ENCODE measurements around the gene ATG16L2. TPM values are rescaled to one million over a fixed set of nuclear protein-coding genes. Genes with fewer than 3 reads are reported as not detected.

Gene ATG16L2
- total and polyA plus RNA-seq, 9 of the 15 experiments (the other 6 are each of a cell fraction or from before 2014, with no cell fraction given), result 0.18 to 11.2 (median 6.2) TPM

DNA sequence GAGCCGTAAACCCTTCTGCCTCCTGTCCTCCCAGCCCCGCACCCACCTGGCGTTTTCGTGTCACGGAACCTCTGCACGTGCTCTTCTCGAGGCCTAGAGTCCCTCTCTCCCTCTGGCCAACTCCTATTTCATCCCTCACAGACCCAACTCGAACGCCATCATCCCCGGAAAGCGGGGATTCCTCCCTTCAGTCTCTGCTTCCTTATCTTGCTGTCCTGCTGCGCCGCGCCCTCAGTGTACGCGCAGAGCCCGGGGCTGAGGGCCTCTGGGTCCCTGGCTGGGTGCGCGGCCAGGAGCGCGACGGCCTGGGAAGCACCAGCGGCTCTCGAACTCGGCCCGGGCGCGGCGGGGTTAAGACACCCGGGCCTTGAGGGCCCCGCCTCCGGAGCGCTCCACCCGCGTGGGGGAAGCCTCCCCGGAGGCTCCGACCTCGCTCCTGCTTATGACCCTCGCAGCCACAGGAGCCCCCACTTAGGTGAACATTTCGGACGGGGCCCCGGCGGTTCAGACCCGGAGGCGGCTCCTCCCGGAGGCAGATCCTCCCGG is 398 bp upstream of the ATG16L2 start (continued):
- peak; percentile 90 for TF ChIP-seq RBFOX2 (IDR thresholded peaks at IDR 0.05; ENCODE audit: low read depth, low read length)
- no peak for TF ChIP-seq ESRRB (CRISPR knock-in tag; IDR thresholded peaks at IDR 0.05; ENCODE audit: borderline replicate concordance)
- TF ChIP-seq SMARCA5 (IDR thresholded peaks at IDR 0.05), result no peak
- no peak for TF ChIP-seq SP2 (IDR thresholded peaks at IDR 0.05; ENCODE audit: extremely low read depth, low read depth, low read length, poor library complexity, severe bottlenecking)
- no peak for TF ChIP-seq ZNF668 (CRISPR knock-in tag; IDR thresholded peaks at IDR 0.05)
- TF ChIP-seq ZBED1 (IDR thresholded peaks at IDR 0.05), result no peak
- TF ChIP-seq, protein P1, sequence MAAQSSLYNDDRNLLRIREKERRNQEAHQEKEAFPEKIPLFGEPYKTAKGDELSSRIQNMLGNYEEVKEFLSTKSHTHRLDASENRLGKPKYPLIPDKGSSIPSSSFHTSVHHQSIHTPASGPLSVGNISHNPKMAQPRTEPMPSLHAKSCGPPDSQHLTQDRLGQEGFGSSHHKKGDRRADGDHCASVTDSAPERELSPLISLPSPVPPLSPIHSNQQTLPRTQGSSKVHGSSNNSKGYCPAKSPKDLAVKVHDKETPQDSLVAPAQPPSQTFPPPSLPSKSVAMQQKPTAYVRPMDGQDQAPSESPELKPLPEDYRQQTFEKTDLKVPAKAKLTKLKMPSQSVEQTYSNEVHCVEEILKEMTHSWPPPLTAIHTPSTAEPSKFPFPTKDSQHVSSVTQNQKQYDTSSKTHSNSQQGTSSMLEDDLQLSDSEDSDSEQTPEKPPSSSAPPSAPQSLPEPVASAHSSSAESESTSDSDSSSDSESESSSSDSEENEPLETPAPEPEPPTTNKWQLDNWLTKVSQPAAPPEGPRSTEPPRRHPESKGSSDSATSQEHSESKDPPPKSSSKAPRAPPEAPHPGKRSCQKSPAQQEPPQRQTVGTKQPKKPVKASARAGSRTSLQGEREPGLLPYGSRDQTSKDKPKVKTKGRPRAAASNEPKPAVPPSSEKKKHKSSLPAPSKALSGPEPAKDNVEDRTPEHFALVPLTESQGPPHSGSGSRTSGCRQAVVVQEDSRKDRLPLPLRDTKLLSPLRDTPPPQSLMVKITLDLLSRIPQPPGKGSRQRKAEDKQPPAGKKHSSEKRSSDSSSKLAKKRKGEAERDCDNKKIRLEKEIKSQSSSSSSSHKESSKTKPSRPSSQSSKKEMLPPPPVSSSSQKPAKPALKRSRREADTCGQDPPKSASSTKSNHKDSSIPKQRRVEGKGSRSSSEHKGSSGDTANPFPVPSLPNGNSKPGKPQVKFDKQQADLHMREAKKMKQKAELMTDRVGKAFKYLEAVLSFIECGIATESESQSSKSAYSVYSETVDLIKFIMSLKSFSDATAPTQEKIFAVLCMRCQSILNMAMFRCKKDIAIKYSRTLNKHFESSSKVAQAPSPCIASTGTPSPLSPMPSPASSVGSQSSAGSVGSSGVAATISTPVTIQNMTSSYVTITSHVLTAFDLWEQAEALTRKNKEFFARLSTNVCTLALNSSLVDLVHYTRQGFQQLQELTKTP (IDR thresholded peaks at IDR 0.05; ENCODE audit: low read depth in 1 of 2, partially characterized antibody in 2 of 2), result no peak
- no peak for TF ChIP-seq NR3C1 (CRISPR knock-in tag; IDR thresholded peaks at IDR 0.05)
- TF ChIP-seq KDM4B (IDR thresholded peaks at IDR 0.05; ENCODE audit: borderline replicate concordance in 2 of 2, low read depth in 1 of 2), result no peak
- peak; percentile 69; the same call in 1 of the 2 replicates for TF ChIP-seq ZNF644 (tag; IDR thresholded peaks at IDR 0.05; ENCODE audit: low read depth)
- no peak for TF ChIP-seq ZNF717 (CRISPR knock-in tag; IDR thresholded peaks at IDR 0.05)
- TF ChIP-seq ZNF347 (CRISPR knock-in tag; IDR thresholded peaks at IDR 0.05; ENCODE audit: low read depth), result no peak
- TF ChIP-seq CGGBP1 (CRISPR knock-in tag; IDR thresholded peaks at IDR 0.05), result no peak
- no peak for TF ChIP-seq TFAM (CRISPR knock-in tag; conservative IDR thresholded peaks at IDR 0.05)
- no peak for TF ChIP-seq KHSRP (IDR thresholded peaks at IDR 0.05)
- no peak for TF ChIP-seq RUNX1 (IDR thresholded peaks at IDR 0.05; ENCODE audit: low read depth)
- no peak for TF ChIP-seq RBM34 (IDR thresholded peaks at IDR 0.05; ENCODE audit: borderline replicate concordance, insufficient read depth, low read length)
- peak in 1 of 2 experiments; percentile 66; a peak in 1 of 4 replicates for TF ChIP-seq FOXA3 (CRISPR knock-in tag; conservative IDR thresholded peaks at IDR 0.05 in 1 of 2, IDR thresholded peaks at IDR 0.05 in 1 of 2)
- no peak for TF ChIP-seq CBX8 (IDR thresholded peaks at IDR 0.05; ENCODE audit: borderline replicate concordance, extremely low read depth, low read depth, low read length, poor library complexity, severe bottlenecking)
- no peak for TF ChIP-seq ZNF586 (CRISPR knock-in tag; conservative IDR thresholded peaks at IDR 0.05)

All from K562 (cell line).